PC-9 (cell line): Measurements from ENCODE around the gene SYNE1. TPM values are rescaled to one million over a fixed set of nuclear protein-coding genes. Genes with fewer than 3 reads are reported as not detected.

Source experiments
- BruUV-seq: library from RNA; stranded (reverse); fragments of 400-500 nt; replicated peaks from 2 replicates; lab custom pipeline; 2021; lab: Mats Ljungman, UMichigan
- CTCF ChIA-PET: fragments of 300-600 bp; sonication (Branson Sonifier 250); formaldehyde crosslinking; loops from one replicate; lab custom pipeline; 2022; ENCODE audit warnings: antibody characterized with exemption; lab: Charles Lee
- POLR2A ChIA-PET: fragments of 300-600 bp; sonication (Branson Sonifier 250); formaldehyde crosslinking; loops from one replicate; lab custom pipeline; 2022; ENCODE audit warnings: antibody characterized with exemption; ENCODE audit not compliant: unreplicated experiment; lab: Charles Lee
- DNase-seq, 2 experiments: peaks; one replicate each; pipeline versions ENCODE4 v3.0.0 to v3.0.0-alpha.2; 2015 to 2022; ENCODE audit warnings: mixed read lengths in 1 of 2
- H2AFZ ChIP-seq: fragments of 200-600 bp; sonication (generic); 2 replicates; pipeline ENCODE4 v1.8.1; 2017; ENCODE audit warnings: antibody characterized with exemption
- H3F3A ChIP-seq: fragments of 200-600 bp; sonication (generic); 2 replicates; pipeline ENCODE4 v1.8.1; 2017; ENCODE audit warnings: antibody characterized with exemption, mild to moderate bottlenecking, low read depth; ENCODE audit not compliant: insufficient read depth
- H3K27ac ChIP-seq: fragments of 200-600 bp; sonication (generic); 2 replicates; pipeline ENCODE4 v1.6.1; 2016; ENCODE audit warnings: mixed run types
- H3K27me3 ChIP-seq: fragments of 200-600 bp; sonication (generic); 2 replicates; pipeline ENCODE4 v1.6.1; 2016; ENCODE audit warnings: low read depth, mixed run types; ENCODE audit not compliant: insufficient read depth
- H3K36me3 ChIP-seq: fragments of 200-600 bp; sonication (generic); 2 replicates; pipeline ENCODE4 v1.6.1; 2016; ENCODE audit warnings: low read depth, mixed run types
- H3K4me1 ChIP-seq: fragments of 200-600 bp; sonication (generic); replicated peaks from 2 replicates; pipeline ENCODE4 v1.6.1; 2016; ENCODE audit warnings: mixed run types; ENCODE audit not compliant: insufficient read depth
- H3K4me2 ChIP-seq: fragments of 200-600 bp; sonication (generic); 2 replicates; pipeline ENCODE4 v1.6.1; 2017; ENCODE audit warnings: mixed run types
- H3K4me3 ChIP-seq: fragments of 200-600 bp; sonication (generic); 2 replicates; pipeline ENCODE4 v1.6.1; 2016; ENCODE audit warnings: mixed run types
- H3K79me2 ChIP-seq: fragments of 200-600 bp; sonication (generic); 2 replicates; pipeline ENCODE4 v1.6.1; 2017; ENCODE audit warnings: low read depth, mixed run types
- H3K9me2 ChIP-seq: fragments of 200-600 bp; sonication (generic); 2 replicates; pipeline ENCODE4 v1.8.1; 2017; ENCODE audit warnings: mild to moderate bottlenecking; ENCODE audit not compliant: insufficient read depth
- H3K9me3 ChIP-seq: fragments of 200-600 bp; sonication (generic); 2 replicates; pipeline ENCODE4 v1.8.1; 2016; ENCODE audit warnings: low read depth; ENCODE audit not compliant: insufficient read depth
- H4K20me1 ChIP-seq: fragments of 200-600 bp; sonication (generic); 2 replicates; pipeline ENCODE4 v1.8.1; 2017; ENCODE audit not compliant: insufficient read depth
- CTCF ChIP-seq: fragments of 200-600 bp; sonication (generic); conservative IDR thresholded peaks from 2 replicates; pipeline ENCODE4 v1.6.1; 2017; ENCODE audit warnings: mixed run types, antibody characterized with exemption, mild to moderate bottlenecking, moderate library complexity
- EZH2 ChIP-seq: fragments of 200-600 bp; sonication (generic); IDR thresholded peaks from 2 replicates; pipeline ENCODE4 v1.8.0; 2017; ENCODE audit warnings: antibody characterized with exemption, low read depth
- intact Hi-C: fragments of 100-400 bp; cut with micrococcal nuclease; formaldehyde crosslinking; loops from one replicate; pipeline ENCODE4 v1.10.0; 2022; ENCODE audit not compliant: unreplicated experiment
- total RNA-seq: library from RNA; stranded (reverse); gene quantifications from 2 replicates; pipeline ENCODE4 v1.2.3, GENCODE V29; 2021

Gene SYNE1
- total RNA-seq, 1 experiment from 2014 or later = 13.4 TPM

GRCh38 chr6:152091851-152092341 is 545.3 kb downstream of the SYNE1 start:
- Histone ChIP-seq H3K36me3 (no peaks in the 10 kb centered on the region), H3K27ac (0 out of 2 replicates have a peak overlapping the region, but pooled peaks have one; percentile 31), H3K4me2 (peak overlapping the region; percentile 21; the same call in 1 of the 2 replicates), H3K4me1 (peaks cover 55% of the 10 kb centered on the region), H4K20me1 (no peaks in the 10 kb centered on the region), H3K79me2 (no peaks in the 10 kb centered on the region), H3K27me3 (no peaks in the 10 kb centered on the region), H3K9me3 (peaks cover 8% of the 10 kb centered on the region), H3K9me2 (no peaks in the 10 kb centered on the region), H2AFZ (no peak overlapping the region), H3K4me3 (no peak overlapping the region), H3F3A (peaks cover 26% of the 10 kb centered on the region; the same call in 1 of the 2 replicates)
- BruUV-seq = no TSS peak
- ChIA-PET POLR2A (no interaction called here), CTCF (no interaction called here)
- TF ChIP-seq CTCF (no peak), EZH2 (no peak)
- intact Hi-C loops = no loop called here
- peak in 1 of 2 experiments; percentile 67 for DNase-seq

- peak in 1 of 2 experiments; percentile 56 for DNase-seq
- ChIA-PET CTCF (no interaction called here), POLR2A (no interaction called here)
- Histone ChIP-seq H3K36me3 (no peaks in the 10 kb centered on the region), H3K4me1 (peaks cover 48% of the 10 kb centered on the region), H3K4me3 (no peak overlapping the region), H3K79me2 (no peaks in the 10 kb centered on the region), H3K9me2 (no peaks in the 10 kb centered on the region), H4K20me1 (no peaks in the 10 kb centered on the region), H3K27ac (no peak overlapping the region), H3K9me3 (peaks cover 8% of the 10 kb centered on the region), H2AFZ (no peak overlapping the region), H3K27me3 (no peaks in the 10 kb centered on the region), H3K4me2 (no peak overlapping the region), H3F3A (peaks cover 24% of the 10 kb centered on the region; the same call in 1 of the 2 replicates)
- no TSS peak for BruUV-seq
- intact Hi-C loops = no loop called here
- TF ChIP-seq CTCF (no peak), EZH2 (no peak)
Measured at GRCh38 chr6:152091201-152091600, 546.0 kb downstream of the SYNE1 start.

- Histone ChIP-seq H3K4me3 (no peak overlapping the region), H3K79me2 (no peaks in the 10 kb centered on the region), H4K20me1 (no peaks in the 10 kb centered on the region), H3K27ac (no peak overlapping the region), H2AFZ (no peak overlapping the region), H3K9me3 (no peaks in the 10 kb centered on the region; the same call in 1 of the 2 replicates), H3K9me2 (no peaks in the 10 kb centered on the region), H3F3A (peaks cover 32% of the 10 kb centered on the region; the same call in 1 of the 2 replicates), H3K36me3 (no peaks in the 10 kb centered on the region), H3K27me3 (no peaks in the 10 kb centered on the region), H3K4me2 (0 out of 2 replicates have a peak overlapping the region, but pooled peaks have one; percentile 2), H3K4me1 (peaks cover 49% of the 10 kb centered on the region)
- intact Hi-C loops = no loop called here
- peak in 1 of 2 experiments; percentile 63 for DNase-seq
- POLR2A ChIA-PET = no interaction called here
- no TSS peak for BruUV-seq
- CTCF ChIA-PET = no interaction called here
- no peak for TF ChIP-seq CTCF
- TF ChIP-seq EZH2 = no peak
Measured at GRCh38 chr6:152089992-152090391, 547.2 kb downstream of the SYNE1 start.
